AG10803 (cell line): ENCODE data around the gene NKD1.

ENCODE experiments used
- DNase-seq: peaks from one replicate; pipeline ENCODE4 v3.0.0; 2010; ENCODE audit warnings: low read depth
- H3K4me3 ChIP-seq: 2 replicates; pipeline ENCODE4 v1.5.1; 2011; ENCODE audit warnings: mild to moderate bottlenecking, low read length, control low read depth
- CTCF ChIP-seq: conservative IDR thresholded peaks from 2 replicates; pipeline ENCODE4 v1.5.1; 2011; ENCODE audit warnings: mild to moderate bottlenecking, low read length, control low read depth, inconsistent platforms

The NKD1 gene

DNA sequence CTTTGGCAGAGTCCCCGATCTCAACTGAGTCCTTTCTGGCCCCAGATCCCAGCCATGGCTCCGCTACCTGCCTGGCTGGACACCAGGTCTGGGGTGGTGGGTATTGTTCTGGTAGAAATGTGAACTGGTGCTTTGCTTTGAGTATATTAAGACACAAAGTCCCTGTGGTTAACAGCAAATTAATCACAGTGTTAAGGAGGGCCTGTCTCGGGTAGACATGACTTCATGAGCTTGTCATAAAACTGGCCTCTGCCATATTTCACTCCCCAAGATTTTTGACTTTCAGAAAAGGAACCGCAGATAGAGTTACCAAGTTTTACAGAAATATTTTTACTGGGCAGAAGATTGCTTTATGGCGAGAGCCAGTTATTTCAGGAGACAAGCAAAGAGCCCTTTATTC, 19.5 kb downstream of the NKD1 start:
- DNase-seq = no peak
- no peak overlapping the region for H3K4me3 ChIP-seq
- TF ChIP-seq CTCF = no peak

DNA sequence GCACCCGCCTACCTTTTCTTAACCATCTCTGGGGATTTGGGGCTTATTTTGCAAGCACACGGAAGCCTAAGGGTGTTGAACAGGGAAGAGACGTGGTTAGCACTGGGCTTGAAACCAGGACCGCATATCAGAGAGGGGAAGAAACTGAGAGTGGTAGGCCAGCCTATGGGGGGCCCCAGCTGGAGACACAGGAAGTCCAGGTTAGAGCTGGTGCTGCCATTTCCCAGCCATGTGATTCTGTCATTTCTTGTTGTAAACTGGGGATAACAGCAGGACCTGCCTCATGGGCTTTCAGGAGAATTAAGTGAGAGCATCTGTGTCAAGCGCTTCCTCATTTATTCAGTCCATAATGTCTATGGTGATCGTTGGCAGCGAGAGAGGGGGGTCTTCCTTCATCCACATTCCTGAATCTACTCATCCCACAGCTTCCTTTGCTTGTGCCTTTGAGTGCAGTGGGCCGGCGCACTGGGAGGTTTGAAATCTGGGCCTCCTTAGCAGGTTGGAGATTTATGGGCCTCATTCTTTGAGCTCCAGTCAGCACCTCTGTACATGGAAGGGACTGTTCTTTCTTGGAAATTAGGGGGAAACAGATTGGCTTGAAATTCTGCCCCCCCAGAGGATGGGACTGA, 20.1 kb downstream of the NKD1 start:
- TF ChIP-seq CTCF = no peak
- H3K4me3 ChIP-seq = no peak overlapping the region
- no peak for DNase-seq

DNA sequence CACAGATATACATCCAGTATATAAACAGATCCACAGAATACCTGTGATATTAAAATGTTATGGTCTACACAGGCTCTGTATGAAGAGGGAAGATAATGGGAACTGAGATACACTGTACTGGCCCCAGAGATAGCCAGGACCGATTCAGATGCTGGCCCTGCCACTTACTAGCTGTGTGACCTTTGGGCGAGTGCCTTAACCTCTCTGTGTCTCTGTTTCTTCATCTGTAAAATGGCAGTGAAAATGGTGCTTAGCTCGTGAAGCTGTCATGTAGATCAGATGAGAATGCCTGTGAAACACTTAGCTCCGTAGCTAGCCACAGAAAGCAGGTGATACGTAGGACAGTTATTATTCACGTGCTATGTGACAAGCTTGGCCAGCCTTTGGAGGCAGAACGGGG, 22.2 kb downstream of the NKD1 start:
- H3K4me3 ChIP-seq = no peak overlapping the region
- no peak for TF ChIP-seq CTCF

DNA sequence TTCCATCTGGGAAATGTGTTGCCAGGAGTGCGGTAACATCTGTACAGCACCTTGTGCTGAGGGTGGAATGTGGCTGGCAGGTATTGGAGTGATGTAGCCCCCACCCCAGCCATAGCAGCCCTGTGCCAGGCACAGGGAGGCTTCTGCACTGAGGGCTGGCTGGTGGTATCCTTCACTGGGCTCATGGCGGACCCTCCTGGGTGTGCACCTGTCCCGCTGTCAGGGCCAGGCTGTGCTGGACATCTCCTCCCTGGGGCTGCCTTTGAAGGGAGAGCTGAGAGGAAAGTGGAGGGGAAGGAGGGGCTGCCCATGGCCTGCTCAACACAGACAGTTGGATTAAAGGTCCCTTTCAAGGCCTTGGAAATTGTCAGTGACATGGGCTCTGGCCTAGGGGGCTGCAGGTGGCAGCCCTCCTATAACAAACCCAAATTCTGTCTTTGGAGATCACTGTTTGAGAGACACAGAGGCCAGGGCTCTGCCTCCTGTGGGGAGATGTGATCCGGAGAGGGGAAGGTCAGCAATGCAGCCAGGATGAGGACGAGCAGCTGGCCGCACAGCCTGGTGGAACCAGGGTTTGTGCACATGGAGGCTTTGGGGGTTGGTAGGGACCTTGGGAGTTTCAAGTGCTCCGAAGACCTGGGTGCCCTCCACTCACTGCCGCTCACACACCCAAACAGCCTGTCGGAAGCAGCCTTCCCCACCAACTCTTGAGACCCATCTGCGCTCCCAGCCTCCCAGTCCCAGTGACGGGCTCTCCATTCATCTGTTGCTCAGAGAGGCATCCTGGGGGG, 22.8 kb downstream of the NKD1 start:
- no peak overlapping the region for H3K4me3 ChIP-seq
- TF ChIP-seq CTCF = no peak
- DNase-seq = no peak

More for the DNA sequence above, 22.2 kb downstream of the NKD1 start:
- no peak for DNase-seq

DNA sequence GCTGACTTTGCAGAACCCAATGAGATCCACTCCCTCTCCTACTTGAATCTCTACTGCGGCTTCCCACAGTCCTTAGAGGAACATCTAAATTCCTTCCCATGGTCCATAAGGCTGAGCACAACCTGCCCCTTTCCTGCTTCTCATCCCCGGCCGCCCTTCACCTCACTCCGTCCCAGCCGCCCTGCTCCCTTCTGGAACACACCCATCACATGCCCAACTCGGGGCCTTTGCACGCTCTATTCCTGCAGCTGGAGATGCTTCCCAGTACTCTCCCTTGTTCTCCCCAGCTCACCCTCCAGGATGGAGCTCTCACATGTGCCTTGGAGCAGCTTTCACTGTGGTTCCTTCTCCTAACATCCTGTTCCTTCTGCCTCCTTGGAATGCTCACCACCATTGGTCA, 23.6 kb downstream of the NKD1 start:
- H3K4me3 ChIP-seq = no peak overlapping the region
- DNase-seq = no peak
- no peak for TF ChIP-seq CTCF

GRCh38 chr16:50572700-50573099, 24.5 kb downstream of the NKD1 start:
- no peak for DNase-seq
- H3K4me3 ChIP-seq = no peak overlapping the region

More at GRCh38 chr16:50572700-50573099, 24.5 kb downstream of the NKD1 start:
- no peak for TF ChIP-seq CTCF
